Aorta (tissue), 5 donors: ENCODE data around the gene RNU5D-1. TPM values are rescaled to one million over a fixed set of nuclear protein-coding genes. Genes with fewer than 3 reads are reported as not detected.
"Not testable (repeated sequence)": the region's sequence is repeated elsewhere in the genome, so short reads cannot be mapped to it uniquely, and the experiment has no call there.

Experiments used
- ATAC-seq: fragments of 200-7000 bp; cut with Tn5 transposase; one replicate; pipeline ENCODE4 v1.9.1; 2022; ENCODE audit warnings: moderate library complexity; ENCODE audit not compliant: low FRiP score
- DNase-seq, 2 donors: peaks; one replicate each; pipeline ENCODE4 v3.0.0-alpha.2; 2020
- H3K27ac ChIP-seq, 2 donors: one replicate each; pipeline ENCODE4 v1.5.1; 2013; ENCODE audit warnings: low read length in 2 of 2, mild to moderate bottlenecking in 2 of 2, moderate library complexity in 2 of 2, control low read depth in 1 of 2, inconsistent platforms in 1 of 2, low read depth in 1 of 2
- H3K27me3 ChIP-seq, 2 donors: one replicate each; pipeline ENCODE4 v1.6.1; 2013; ENCODE audit warnings: control low read depth in 1 of 2, low read length in 1 of 2, mild to moderate bottlenecking in 1 of 2, moderate library complexity in 1 of 2; ENCODE audit not compliant: insufficient read depth in 2 of 2, control insufficient read depth in 1 of 2
- H3K36me3 ChIP-seq, 2 donors: one replicate each; pipeline ENCODE4 v1.6.1; 2013; ENCODE audit warnings: control low read depth in 1 of 2, low read length in 1 of 2, mild to moderate bottlenecking in 1 of 2; ENCODE audit not compliant: insufficient read depth in 2 of 2, control insufficient read depth in 1 of 2
- H3K4me1 ChIP-seq, 2 donors: one replicate each; pipeline ENCODE4 v1.6.1; 2013; ENCODE audit warnings: low read length in 2 of 2, control low read depth in 1 of 2, mild to moderate bottlenecking in 1 of 2, moderate library complexity in 1 of 2; ENCODE audit not compliant: insufficient read depth in 2 of 2, control insufficient read depth in 1 of 2
- H3K4me3 ChIP-seq, 2 donors: one replicate each; pipeline ENCODE4 v1.5.1; 2013; ENCODE audit warnings: low read length in 2 of 2, control low read depth in 1 of 2, mild to moderate bottlenecking in 1 of 2
- H3K9me3 ChIP-seq: one replicate; pipeline ENCODE4 v1.6.1; 2013; ENCODE audit warnings: mild to moderate bottlenecking, low read length; ENCODE audit not compliant: control insufficient read depth
- WGBS, 2 donors: extraction: QIAGEN DNeasy Blood & Tissue Kit; methylation state at CpG; one replicate each; pipeline ENCODE4 v1.1.7; 2013; 5-methylcytosine and 5-hydroxymethylcytosine counted together
- intact Hi-C, 2 donors: fragments of 100-400 bp; cut with DNase I; formaldehyde crosslinking; loops; one replicate each; pipeline versions ENCODE4 v1.14.2 to v1.15.0; 2022
- polyA plus RNA-seq, 2 donors: library from polyadenylated mRNA; stranded (reverse); fragments of 200-250 nt; gene quantifications; one replicate each; pipeline ENCODE4 v1.2.3, GENCODE V29; 2013
- total RNA-seq, 2 donors: library from RNA; stranded (reverse); fragmentation: NEBNext Ultra II Directional; extraction: Animal tissue kit (Norgen Biotek cat#: 25700); gene quantifications; one replicate each; pipeline ENCODE4 v1.2.1, GENCODE V29; 2021
- donor health status: healthy with polysubstance abuse.
- donor health status: Bipolar disorder and iron deficiency.
- donor health status: DM: no; HTN: no; CAD: no.
- donor health status: DM: no; HTN: no; CAD: no.
- donor health status: DM: yes; HTN: yes; CAD: no.

RNU5D-1 gene
- total and polyA plus RNA-seq, 4 donors = not detected

GRCh38 chr1:44739307-44740178, 8.6 kb upstream of the RNU5D-1 start, which contains the start of gene KIF2C:
TSS of gene KIF2C (plus strand) at chr1:44739837. CDS start at chr1:44739933, 96 bp downstream.
- peak within 1 kb of the TSS in 1 of 2 donors; percentile 18 for H3K27ac ChIP-seq
- H3K9me3 ChIP-seq = no peaks in the 10 kb centered on the region
- peak within 1 kb of the TSS; percentile 23 to 47 for H3K4me3 ChIP-seq
- H3K36me3 ChIP-seq = no peaks in the 10 kb centered on the region
- WGBS, 2 donors = 0 to 1% methylated on average over 57 of the region's 57 CpGs
- no peaks in the 10 kb centered on the region for H3K4me1 ChIP-seq
- H3K27me3 ChIP-seq = no peaks in the 10 kb centered on the region
- ATAC-seq = peak; percentile 99
- peak; percentile 98 to 99 for DNase-seq
- intact Hi-C loops = loop anchor here (2.0 to 10.0 kb wide), 3 partner anchors 35 to 65 kb away; partner anchors contain the start of genes RPS8 (in 2 of the 2), BTBD19 (in 1 of the 2), DYNLT4 (in 1 of the 2) and PLK3 (in 1 of the 2)

- H3K27me3 ChIP-seq, H3K27ac ChIP-seq, ATAC-seq, H3K4me1 ChIP-seq, H3K36me3 ChIP-seq, DNase-seq, H3K9me3 ChIP-seq: not testable (repeated sequence)
- H3K4me3 ChIP-seq = peak overlapping the region in 1 of 2 donors; percentile 47
- 77 to 87% methylated on average over 1 of the region's 1 CpG for WGBS, 2 donors
- intact Hi-C loops = loop anchor here (2.0 to 10.0 kb wide), 3 partner anchors 36 to 66 kb away; partner anchors contain the start of genes RPS8 (in 2 of the 2), BTBD19 (in 1 of the 2), DYNLT4 (in 1 of the 2) and PLK3 (in 1 of the 2)
These were observed 8.0 kb upstream of the RNU5D-1 start for GRCh38 chr1:44738953-44739306.

- WGBS, 2 donors = 90 to 91% methylated on average over 1 of the region's 1 CpG
- Histone ChIP-seq H3K4me3 (no peak overlapping the region), H3K27ac (no peak overlapping the region), H3K4me1 (no peaks in the 10 kb centered on the region), H3K9me3 (no peaks in the 10 kb centered on the region), H3K27me3 (no peaks in the 10 kb centered on the region), H3K36me3 (no peaks in the 10 kb centered on the region)
- DNase-seq (no peak), ATAC-seq (no peak)
- intact Hi-C loops = loop anchor here in 1 of 2 donors (5.0 to 10.0 kb wide), 2 partner anchors 41 to 69 kb away; partner anchors contain the start of genes BTBD19, DYNLT4, PLK3 and RPS8
These were observed 5.0 kb upstream of the RNU5D-1 start for GRCh38 chr1:44735992-44736391.

- Histone ChIP-seq H3K27me3 (no peaks in the 10 kb centered on the region), H3K36me3 (no peaks in the 10 kb centered on the region), H3K4me1 (no peaks in the 10 kb centered on the region), H3K4me3 (no peak overlapping the region), H3K27ac (peak overlapping the region in 1 of 2 donors; percentile 14), H3K9me3 (no peaks in the 10 kb centered on the region)
- WGBS, 2 donors = 77 to 78% methylated on average over 1 of the region's 1 CpG
- DNase-seq (no peak), ATAC-seq (no peak)
- intact Hi-C loops = loop anchor here (5.0 to 10.0 kb wide), 4 partner anchors 71 to 569 kb away; partner anchors contain the start of genes BTBD19 (in 1 of the 2), DYNLT4 (in 1 of the 2), HECTD3 (in 1 of the 2) and PLK3 (in 1 of the 2)
These were observed 2.8 kb upstream of the RNU5D-1 start for GRCh38 chr1:44733784-44734183.

- intact Hi-C loops = loop anchor here (5.0 to 10.0 kb wide), 4 partner anchors 71 to 569 kb away; partner anchors contain the start of genes BTBD19 (in 1 of the 2), DYNLT4 (in 1 of the 2), HECTD3 (in 1 of the 2) and PLK3 (in 1 of the 2)
- Histone ChIP-seq H3K4me3 (no peak overlapping the region), H3K27me3 (no peaks in the 10 kb centered on the region), H3K9me3 (no peaks in the 10 kb centered on the region), H3K27ac (peak overlapping the region in 1 of 2 donors; percentile 14), H3K36me3 (no peaks in the 10 kb centered on the region), H3K4me1 (no peaks in the 10 kb centered on the region)
- DNase-seq (no peak), ATAC-seq (no peak)
- 59 to 73% methylated on average over 1 of the region's 1 CpG for WGBS, 2 donors
These were observed 2.4 kb upstream of the RNU5D-1 start for GRCh38 chr1:44733365-44733764.

- ATAC-seq = no peak
- no peaks in the 10 kb centered on the region for H3K9me3 ChIP-seq
- no peaks in the 10 kb centered on the region for H3K36me3 ChIP-seq
- intact Hi-C loops = no loop called here
- peaks cover 0 to 2% of the 10 kb centered on the region in 2 donors for H3K27me3 ChIP-seq
- DNase-seq = no peak
- H3K4me1 ChIP-seq = no peaks in the 10 kb centered on the region
- H3K27ac ChIP-seq = no peak overlapping the region
- 86 to 89% methylated on average over 27 of the region's 27 CpGs for WGBS, 2 donors
- no peak overlapping the region for H3K4me3 ChIP-seq
These were observed 5.8 kb downstream of the RNU5D-1 start for GRCh38 chr1:44724955-44725698.

- Histone ChIP-seq H3K9me3 (no peaks in the 10 kb centered on the region), H3K4me3 (no peak overlapping the region), H3K4me1 (no peaks in the 10 kb centered on the region), H3K27ac (no peak overlapping the region), H3K36me3 (no peaks in the 10 kb centered on the region), H3K27me3 (peaks cover 0 to 2% of the 10 kb centered on the region in 2 donors)
- DNase-seq (no peak), ATAC-seq (no peak)
- intact Hi-C loops = no loop called here
- WGBS, 2 donors = 75 to 81% methylated on average over 63 to 64 of the region's 64 CpGs
These were observed 6.5 kb downstream of the RNU5D-1 start for GRCh38 chr1:44724296-44724954.
